ENCODE data around the gene ATG4A.

GRCh38 chrX:108090491-108091263 is 901 bp upstream of the ATG4A start:
- TF ChIP-seq EZH2 (IDR thresholded peaks at IDR 0.05; ENCODE audit: low read depth, low read length, severe bottlenecking) (no peak), CTCF (IDR thresholded peaks at IDR 0.05; ENCODE audit: control extremely low read depth in 1 of 3, insufficient read depth in 1 of 3, low read depth in 1 of 3, low read length in 3 of 3) (no peak), MAX (IDR thresholded peaks at IDR 0.05) (no peak), EP300 (IDR thresholded peaks at IDR 0.05; ENCODE audit: borderline replicate concordance in 1 of 2, low read depth in 2 of 2, low read length in 2 of 2) (no peak), CHD2 (IDR thresholded peaks at IDR 0.05; ENCODE audit: low read length) (peak; percentile 81), TAF1 (IDR thresholded peaks at IDR 0.05; ENCODE audit: low read depth, low read length) (no peak)

All from H1 (cell line).